ENCODE data around the gene GCK.

The GCK gene

DNA sequence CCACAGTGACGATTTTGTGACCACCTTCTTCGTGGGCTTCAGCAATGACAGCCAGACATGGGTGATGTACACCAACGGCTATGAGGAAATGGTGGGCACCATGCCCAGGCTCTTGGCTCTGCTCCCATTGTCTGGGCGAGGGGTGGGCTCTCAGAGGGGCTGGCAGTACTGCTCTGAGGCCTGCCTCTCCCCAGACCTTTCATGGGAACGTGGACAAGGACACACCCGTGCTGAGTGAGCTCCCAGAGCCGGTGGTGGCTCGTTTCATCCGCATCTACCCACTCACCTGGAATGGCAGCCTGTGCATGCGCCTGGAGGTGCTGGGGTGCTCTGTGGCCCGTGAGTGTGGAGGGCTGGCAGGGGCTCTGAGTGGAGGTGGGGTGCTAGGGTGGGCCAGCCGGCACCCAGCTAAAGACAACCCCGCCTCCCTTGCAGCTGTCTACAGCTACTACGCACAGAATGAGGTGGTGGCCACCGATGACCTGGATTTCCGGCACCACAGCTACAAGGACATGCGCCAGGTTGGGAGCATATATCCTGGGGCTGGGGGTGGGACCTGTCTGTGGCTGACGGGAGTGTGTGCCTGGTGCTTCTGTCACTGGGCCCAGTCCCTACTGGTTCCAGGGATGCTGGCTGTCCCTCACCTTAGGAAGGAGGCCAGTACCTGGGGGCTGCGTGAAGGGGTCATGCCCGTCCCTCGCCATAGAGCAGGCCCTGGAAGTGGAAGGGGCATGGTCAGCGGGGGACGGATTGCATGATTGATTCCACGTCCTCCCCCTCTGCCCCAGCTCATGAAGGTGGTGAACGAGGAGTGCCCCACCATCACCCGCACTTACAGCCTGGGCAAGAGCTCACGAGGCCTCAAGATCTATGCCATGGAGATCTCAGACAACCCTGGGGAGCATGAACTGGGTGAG, 78.3 kb downstream of the GCK start:
- H3K27me3 ChIP-seq, result no peaks in the 10 kb centered on the region
- TF ChIP-seq, protein P1, sequence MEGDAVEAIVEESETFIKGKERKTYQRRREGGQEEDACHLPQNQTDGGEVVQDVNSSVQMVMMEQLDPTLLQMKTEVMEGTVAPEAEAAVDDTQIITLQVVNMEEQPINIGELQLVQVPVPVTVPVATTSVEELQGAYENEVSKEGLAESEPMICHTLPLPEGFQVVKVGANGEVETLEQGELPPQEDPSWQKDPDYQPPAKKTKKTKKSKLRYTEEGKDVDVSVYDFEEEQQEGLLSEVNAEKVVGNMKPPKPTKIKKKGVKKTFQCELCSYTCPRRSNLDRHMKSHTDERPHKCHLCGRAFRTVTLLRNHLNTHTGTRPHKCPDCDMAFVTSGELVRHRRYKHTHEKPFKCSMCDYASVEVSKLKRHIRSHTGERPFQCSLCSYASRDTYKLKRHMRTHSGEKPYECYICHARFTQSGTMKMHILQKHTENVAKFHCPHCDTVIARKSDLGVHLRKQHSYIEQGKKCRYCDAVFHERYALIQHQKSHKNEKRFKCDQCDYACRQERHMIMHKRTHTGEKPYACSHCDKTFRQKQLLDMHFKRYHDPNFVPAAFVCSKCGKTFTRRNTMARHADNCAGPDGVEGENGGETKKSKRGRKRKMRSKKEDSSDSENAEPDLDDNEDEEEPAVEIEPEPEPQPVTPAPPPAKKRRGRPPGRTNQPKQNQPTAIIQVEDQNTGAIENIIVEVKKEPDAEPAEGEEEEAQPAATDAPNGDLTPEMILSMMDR (IDR thresholded peaks at IDR 0.05; ENCODE audit: low read depth, low read length), result no peak
- H3K4me1 ChIP-seq, result no peaks in the 10 kb centered on the region
- no peak for DNase-seq
- no peak overlapping the region for H3K4me3 ChIP-seq (ENCODE audit: low read depth, low read length)
- no peaks in the 10 kb centered on the region for H3K9me3 ChIP-seq
- peaks cover 20% of the 10 kb centered on the region for H3K36me3 ChIP-seq

DNA sequence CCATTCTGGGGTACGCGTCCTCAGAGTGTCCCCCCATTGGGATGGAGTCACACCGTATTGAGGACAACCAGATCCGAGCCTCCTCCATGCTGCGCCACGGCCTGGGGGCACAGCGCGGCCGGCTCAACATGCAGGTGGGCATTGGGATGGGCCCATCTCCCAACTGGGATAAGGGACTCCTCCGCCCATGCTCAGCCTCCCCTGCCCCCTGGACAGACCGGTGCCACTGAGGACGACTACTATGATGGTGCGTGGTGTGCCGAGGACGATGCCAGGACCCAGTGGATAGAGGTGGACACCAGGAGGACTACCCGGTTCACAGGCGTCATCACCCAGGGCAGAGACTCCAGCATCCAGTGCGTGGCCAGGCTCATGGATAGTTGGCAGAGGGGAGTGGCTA, 79.2 kb downstream of the GCK start:
- TF ChIP-seq, protein P1 (IDR thresholded peaks at IDR 0.05; ENCODE audit: low read depth, low read length), result no peak
- H3K4me1 ChIP-seq, result no peaks in the 10 kb centered on the region
- H3K9me3 ChIP-seq, result no peaks in the 10 kb centered on the region
- no peak for DNase-seq
- no peak overlapping the region for H3K4me3 ChIP-seq (ENCODE audit: low read depth, low read length)
- H3K27me3 ChIP-seq, result no peaks in the 10 kb centered on the region
- H3K36me3 ChIP-seq, result peaks cover 13% of the 10 kb centered on the region

DNA sequence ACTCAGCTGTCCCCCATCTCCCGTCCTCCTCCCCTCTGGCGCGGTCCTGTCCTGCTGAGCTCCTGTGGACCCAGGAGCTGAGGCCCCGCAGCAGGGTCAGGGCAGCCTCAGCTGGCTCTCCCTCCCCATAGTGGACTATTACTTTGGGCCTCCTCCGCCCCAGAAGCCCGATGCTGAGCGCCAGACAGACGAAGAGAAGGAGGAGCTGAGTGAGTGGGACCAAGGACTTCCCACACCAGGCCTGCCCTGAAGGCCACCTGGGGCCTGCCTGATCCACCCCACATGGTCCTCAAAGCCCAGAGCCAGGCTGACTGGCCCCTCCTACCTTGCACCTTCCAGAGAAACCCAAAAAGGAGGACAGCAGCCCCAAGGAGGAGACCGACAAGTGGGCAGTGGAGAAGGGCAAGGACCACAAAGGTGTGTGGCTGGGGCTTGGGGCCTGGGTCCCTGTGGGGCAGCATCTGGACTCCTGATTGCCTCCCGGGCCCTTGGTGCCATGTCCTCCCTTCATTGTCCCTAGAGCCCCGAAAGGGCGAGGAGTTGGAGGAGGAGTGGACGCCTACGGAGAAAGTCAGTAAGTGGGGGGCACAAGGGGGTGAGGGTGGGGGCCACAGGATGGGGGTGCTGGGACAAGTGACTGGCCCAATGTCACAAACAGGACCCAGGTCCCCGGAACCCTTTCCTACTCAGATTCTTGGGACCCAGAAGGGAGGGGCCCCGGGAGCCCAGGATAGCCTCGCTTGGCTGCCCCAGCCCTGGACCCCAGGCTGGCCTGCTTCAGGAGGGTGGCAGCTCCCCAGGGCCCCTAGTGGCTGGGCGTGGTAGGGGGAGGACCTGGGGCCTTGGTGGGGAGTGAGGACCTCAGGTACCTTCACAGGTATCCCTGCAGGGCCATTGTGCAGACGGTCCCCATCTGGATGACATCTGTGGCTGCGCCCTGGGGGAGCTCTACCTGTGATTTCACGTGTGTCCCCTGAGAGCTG, 80.2 kb downstream of the GCK start:
- peaks cover 3% of the 10 kb centered on the region for H3K36me3 ChIP-seq
- no peak for DNase-seq
- TF ChIP-seq, protein P1 (IDR thresholded peaks at IDR 0.05; ENCODE audit: low read depth, low read length), result peak; percentile 12; the same call in 1 of the 2 replicates
- H3K4me1 ChIP-seq, result no peaks in the 10 kb centered on the region
- H3K27me3 ChIP-seq, result no peaks in the 10 kb centered on the region
- H3K9me3 ChIP-seq, result no peaks in the 10 kb centered on the region
- H3K4me3 ChIP-seq (ENCODE audit: low read depth, low read length), result no peak overlapping the region

DNA sequence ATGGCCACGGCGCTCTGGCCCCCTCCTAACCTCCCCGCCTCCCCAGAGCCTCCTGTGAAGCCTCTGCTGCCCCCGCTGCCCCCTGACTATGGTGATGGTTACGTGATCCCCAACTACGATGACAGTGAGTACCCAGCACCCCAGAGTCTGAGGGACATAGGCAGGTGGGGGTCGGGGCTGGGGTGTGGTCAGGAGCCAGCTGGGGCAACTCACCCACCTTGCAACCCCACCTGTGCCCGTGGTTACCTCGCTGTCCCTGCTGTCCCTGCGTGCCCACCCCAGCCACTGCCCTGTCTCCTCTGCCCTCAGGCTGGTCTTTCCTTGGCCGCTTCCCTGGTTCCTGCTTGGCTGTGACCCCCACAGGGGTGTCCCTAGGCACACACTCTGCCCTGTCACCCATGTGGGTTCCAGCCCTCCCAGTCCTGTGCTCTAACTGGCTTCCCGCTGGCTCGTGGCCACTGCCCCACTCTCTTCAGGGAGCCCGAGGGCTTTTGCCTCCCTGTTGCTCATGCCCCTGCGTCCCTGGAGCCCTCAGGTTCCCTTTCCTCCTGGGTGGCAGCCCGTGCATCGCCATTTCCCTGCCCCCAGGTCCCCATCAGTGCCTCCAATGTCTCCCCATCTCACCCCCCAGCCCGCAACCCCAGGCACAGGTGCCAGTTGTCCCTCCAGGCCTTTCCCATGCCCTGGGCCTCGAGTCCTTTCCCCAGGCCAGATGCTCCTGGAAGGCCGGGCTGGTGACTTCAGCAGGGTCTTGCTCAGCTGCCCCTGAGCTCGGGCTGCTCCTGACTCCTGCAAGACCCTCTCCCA, 81.1 kb downstream of the GCK start:
- no peaks in the 10 kb centered on the region; the same call in 1 of the 2 replicates for H3K27me3 ChIP-seq
- no peaks in the 10 kb centered on the region for H3K36me3 ChIP-seq
- H3K9me3 ChIP-seq, result no peaks in the 10 kb centered on the region
- no peaks in the 10 kb centered on the region for H3K4me1 ChIP-seq
- no peak overlapping the region for H3K4me3 ChIP-seq (ENCODE audit: low read depth, low read length)
- DNase-seq, result no peak
- TF ChIP-seq, protein P1 (IDR thresholded peaks at IDR 0.05; ENCODE audit: low read depth, low read length), result no peak

DNA sequence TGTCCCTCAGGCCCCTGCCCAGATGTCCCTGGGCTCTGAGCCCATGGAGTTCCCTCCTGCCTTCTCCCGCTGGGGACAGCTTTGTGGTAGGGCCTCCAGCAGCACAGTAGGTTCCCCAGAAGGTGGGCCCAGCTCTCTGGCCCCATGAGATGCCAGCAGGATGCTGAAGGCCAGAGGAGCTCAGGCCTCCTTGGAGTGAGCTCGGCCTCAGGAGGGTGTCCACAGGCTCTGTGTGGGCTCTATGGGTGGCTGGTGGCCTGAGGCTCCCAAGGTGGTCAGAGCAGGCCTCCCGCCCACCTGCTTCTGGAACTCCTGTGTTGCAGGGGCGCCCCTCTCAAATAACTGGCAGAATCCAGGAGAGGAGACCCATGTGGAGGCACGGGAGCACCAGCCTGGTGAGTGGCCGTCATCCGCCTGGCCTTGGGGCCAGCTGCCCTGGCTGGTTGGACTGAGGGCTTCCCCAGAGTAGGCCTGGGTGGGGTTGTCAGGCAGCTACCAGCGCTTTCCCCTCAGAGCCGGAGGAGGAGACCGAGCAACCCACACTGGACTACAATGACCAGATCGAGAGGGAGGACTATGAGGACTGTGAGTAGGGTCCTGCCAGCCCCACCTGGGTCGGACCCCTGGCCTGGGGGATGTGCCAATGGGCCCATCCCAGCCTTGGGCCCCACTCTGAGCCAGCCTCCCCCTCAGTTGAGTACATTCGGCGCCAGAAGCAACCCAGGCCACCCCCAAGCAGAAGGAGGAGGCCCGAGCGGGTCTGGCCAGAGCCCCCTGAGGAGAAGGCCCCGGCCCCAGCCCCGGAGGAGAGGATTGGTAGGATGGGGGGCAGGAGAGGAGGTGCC, 81.9 kb downstream of the GCK start:
- Histone ChIP-seq H3K4me1 (no peaks in the 10 kb centered on the region), H3K27me3 (no peaks in the 10 kb centered on the region; the same call in 1 of the 2 replicates), H3K36me3 (no peaks in the 10 kb centered on the region), H3K9me3 (no peaks in the 10 kb centered on the region), H3K4me3 (ENCODE audit: low read depth, low read length) (no peak overlapping the region)
- TF ChIP-seq, protein P1 (IDR thresholded peaks at IDR 0.05; ENCODE audit: low read depth, low read length), result no peak
- DNase-seq, result no peak

Data from BE2C (cell line).